HUES48 (cell line): ENCODE measurements around the gene RFT1.
A peak's percentile ranks its signal among the peaks of the same experiment; 100 is the strongest.

Source experiments
- H3K27ac ChIP-seq: one replicate; pipeline ENCODE4 v1.7.0; 2013; ENCODE audit warnings: low read depth, low read length, inconsistent platforms
- H3K27me3 ChIP-seq: 2 replicates; pipeline ENCODE4 v1.6.1; 2013; ENCODE audit warnings: mild to moderate bottlenecking, low read length; ENCODE audit not compliant: control insufficient read depth, insufficient read depth
- H3K36me3 ChIP-seq: 2 replicates; pipeline ENCODE4 v1.6.1; 2013; ENCODE audit warnings: low read length; ENCODE audit not compliant: control insufficient read depth, insufficient read depth
- H3K4me1 ChIP-seq: 2 replicates; pipeline ENCODE4 v1.6.1; 2013; ENCODE audit warnings: mild to moderate bottlenecking, low read length; ENCODE audit not compliant: control insufficient read depth, insufficient read depth
- H3K4me3 ChIP-seq: 2 replicates; pipeline ENCODE4 v1.5.1; 2013; ENCODE audit warnings: mild to moderate bottlenecking, low read depth, low read length
- H3K9ac ChIP-seq: 2 replicates; pipeline ENCODE4 v1.6.1; 2013; ENCODE audit warnings: mild to moderate bottlenecking, low read depth, low read length, moderate library complexity
- H3K9me3 ChIP-seq: 2 replicates; pipeline ENCODE4 v1.6.1; 2013; ENCODE audit warnings: low read length; ENCODE audit not compliant: control insufficient read depth, insufficient read depth

The RFT1 gene

DNA sequence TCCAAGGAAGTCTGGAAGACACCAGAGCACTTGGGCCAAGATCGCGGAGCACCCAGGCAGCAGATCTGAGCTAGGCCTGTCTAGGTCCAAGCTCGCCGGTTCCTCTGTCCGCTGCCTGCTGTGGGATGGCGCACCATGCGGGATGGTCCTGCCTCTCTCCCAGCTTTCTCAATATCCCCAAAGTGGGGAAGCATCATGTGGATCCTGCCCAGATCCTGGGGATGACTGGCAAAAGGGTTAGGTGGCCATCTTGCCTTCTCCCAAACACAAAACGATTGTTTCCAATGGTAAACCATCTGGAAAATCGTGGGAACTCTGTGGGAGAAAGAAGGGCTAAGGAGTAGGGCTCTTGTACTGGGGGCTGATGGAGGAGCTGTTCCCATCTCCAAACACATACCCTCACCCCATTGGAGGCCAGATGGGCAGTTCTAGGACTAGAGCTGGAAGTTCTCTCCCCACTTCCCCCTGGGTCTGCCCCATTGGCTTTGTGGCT is 39.6 kb upstream of the RFT1 start:
- no peak overlapping the region for H3K9ac ChIP-seq
- H3K27me3 ChIP-seq: no peaks in the 10 kb centered on the region
- no peak overlapping the region for H3K27ac ChIP-seq
- H3K36me3 ChIP-seq: no peaks in the 10 kb centered on the region; the same call in 1 of the 2 replicates
- H3K4me3 ChIP-seq: no peak overlapping the region
- peaks cover 18% of the 10 kb centered on the region; the same call in 1 of the 2 replicates for H3K4me1 ChIP-seq
- H3K9me3 ChIP-seq: no peaks in the 10 kb centered on the region

DNA sequence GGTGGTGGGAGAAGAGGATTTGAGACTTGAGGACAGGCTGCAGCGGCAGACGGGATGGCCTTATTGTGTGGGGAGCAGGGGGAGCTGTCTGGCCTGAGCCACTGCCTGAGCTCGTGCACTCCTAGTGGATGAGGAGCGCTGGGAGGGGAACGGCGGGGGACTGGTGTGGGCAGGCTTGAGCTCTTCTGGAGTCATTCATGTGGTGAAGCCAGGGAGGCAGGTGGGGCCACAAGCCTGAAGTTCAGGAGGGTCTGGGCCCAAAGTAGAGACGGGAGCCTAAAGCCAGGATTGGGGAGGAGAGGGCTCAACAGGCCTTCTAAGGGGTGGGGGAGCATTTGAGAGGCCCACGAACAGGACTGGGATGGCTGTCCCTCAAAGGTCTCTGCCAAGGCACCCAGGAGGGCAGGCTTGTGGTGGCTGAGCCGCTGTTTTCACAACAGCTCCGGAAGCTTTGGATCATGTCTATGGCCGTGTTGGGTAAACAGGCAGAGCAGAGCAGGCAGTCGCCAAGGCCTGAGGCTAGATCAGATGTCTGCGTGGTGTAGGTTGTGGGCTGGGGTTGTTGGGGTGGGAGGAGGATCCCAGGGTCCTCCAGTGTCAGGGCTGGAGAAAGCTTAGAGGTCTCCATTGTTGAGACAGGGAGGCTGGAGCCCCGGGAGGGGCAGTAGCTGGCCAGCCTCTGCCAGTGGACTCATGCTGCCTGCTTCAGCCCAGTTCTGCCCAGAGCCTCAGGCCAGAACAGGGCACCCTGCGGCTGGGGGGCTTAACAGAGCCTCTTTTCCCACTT is 39.0 kb upstream of the RFT1 start:
- H3K4me3 ChIP-seq: no peak overlapping the region
- peaks cover 18% of the 10 kb centered on the region; the same call in 1 of the 2 replicates for H3K4me1 ChIP-seq
- no peak overlapping the region for H3K9ac ChIP-seq
- no peaks in the 10 kb centered on the region; the same call in 1 of the 2 replicates for H3K36me3 ChIP-seq
- no peaks in the 10 kb centered on the region for H3K9me3 ChIP-seq
- H3K27me3 ChIP-seq: no peaks in the 10 kb centered on the region
- H3K27ac ChIP-seq: no peak overlapping the region

- H3K27ac ChIP-seq: peak overlapping the region; percentile 14
- no peaks in the 10 kb centered on the region for H3K27me3 ChIP-seq
- no peaks in the 10 kb centered on the region for H3K36me3 ChIP-seq
- peaks cover 18% of the 10 kb centered on the region; the same call in 1 of the 2 replicates for H3K4me1 ChIP-seq
- no peaks in the 10 kb centered on the region for H3K9me3 ChIP-seq
- no peak overlapping the region for H3K9ac ChIP-seq
- H3K4me3 ChIP-seq: no peak overlapping the region
Observed at GRCh38 chr3:53168175-53168923, 38.1 kb upstream of the RFT1 start.

- Histone ChIP-seq H3K36me3 (no peaks in the 10 kb centered on the region), H3K4me3 (no peak overlapping the region), H3K9me3 (no peaks in the 10 kb centered on the region), H3K9ac (no peak overlapping the region), H3K4me1 (peaks cover 18% of the 10 kb centered on the region; the same call in 1 of the 2 replicates), H3K27me3 (no peaks in the 10 kb centered on the region), H3K27ac (peak overlapping the region; percentile 14)
Observed at GRCh38 chr3:53167418-53168174, 37.4 kb upstream of the RFT1 start.

GRCh38 chr3:53166781-53167291 is 36.6 kb upstream of the RFT1 start:
- H3K4me1 ChIP-seq: peaks cover 19% of the 10 kb centered on the region; the same call in 1 of the 2 replicates
- H3K27me3 ChIP-seq: no peaks in the 10 kb centered on the region
- H3K4me3 ChIP-seq: no peak overlapping the region
- no peaks in the 10 kb centered on the region for H3K36me3 ChIP-seq
- H3K9ac ChIP-seq: no peak overlapping the region
- no peaks in the 10 kb centered on the region for H3K9me3 ChIP-seq
- H3K27ac ChIP-seq: no peak overlapping the region

DNA sequence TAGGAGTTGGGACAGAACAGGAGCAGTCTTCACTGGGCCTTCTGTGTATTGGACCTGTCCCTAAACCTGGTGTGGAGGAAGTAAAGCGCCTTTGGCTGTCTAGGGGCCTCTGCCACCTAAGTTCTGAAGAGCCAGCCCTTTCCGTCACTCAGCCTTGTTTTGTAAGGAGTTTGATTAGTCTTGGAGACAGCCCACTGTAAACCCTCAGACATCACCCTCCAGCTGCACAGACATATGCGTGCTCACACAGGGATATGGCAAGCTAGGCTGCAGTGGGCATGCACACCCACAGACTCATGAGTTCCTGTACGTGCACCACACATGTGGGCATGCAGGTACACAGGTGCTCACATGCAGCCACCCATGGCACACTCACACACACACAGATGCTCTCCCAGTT is 36.0 kb upstream of the RFT1 start:
- H3K27me3 ChIP-seq: no peaks in the 10 kb centered on the region
- H3K4me3 ChIP-seq: no peak overlapping the region
- no peak overlapping the region for H3K27ac ChIP-seq
- H3K9me3 ChIP-seq: no peaks in the 10 kb centered on the region
- peaks cover 13% of the 10 kb centered on the region; the same call in 1 of the 2 replicates for H3K4me1 ChIP-seq
- H3K9ac ChIP-seq: no peak overlapping the region
- H3K36me3 ChIP-seq: no peaks in the 10 kb centered on the region

DNA sequence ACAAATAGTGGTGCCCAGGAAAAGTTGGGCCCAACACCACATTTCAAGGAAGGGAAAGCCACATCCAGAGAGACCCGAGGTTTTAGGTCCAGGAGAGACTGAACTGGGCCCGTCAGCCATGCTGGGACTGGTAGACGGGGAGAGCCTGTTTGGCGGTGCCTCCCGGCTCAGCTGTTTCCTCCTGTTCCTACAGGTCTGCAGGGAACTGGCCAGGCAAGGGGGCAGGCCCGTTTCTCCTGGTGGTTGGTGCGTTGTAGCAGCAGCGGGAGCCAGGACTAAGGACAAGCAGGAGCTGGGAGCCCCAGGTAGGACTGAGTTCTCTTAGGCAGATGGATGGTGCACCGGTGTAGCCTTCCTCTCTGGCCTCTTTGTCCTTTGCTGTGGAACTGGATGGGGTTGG is 34.7 kb upstream of the RFT1 start:
- Histone ChIP-seq H3K27me3 (peaks cover 5% of the 10 kb centered on the region; the same call in 1 of the 2 replicates), H3K36me3 (no peaks in the 10 kb centered on the region), H3K9ac (no peak overlapping the region), H3K9me3 (no peaks in the 10 kb centered on the region), H3K4me3 (no peak overlapping the region), H3K4me1 (peaks cover 17% of the 10 kb centered on the region), H3K27ac (no peak overlapping the region)

DNA sequence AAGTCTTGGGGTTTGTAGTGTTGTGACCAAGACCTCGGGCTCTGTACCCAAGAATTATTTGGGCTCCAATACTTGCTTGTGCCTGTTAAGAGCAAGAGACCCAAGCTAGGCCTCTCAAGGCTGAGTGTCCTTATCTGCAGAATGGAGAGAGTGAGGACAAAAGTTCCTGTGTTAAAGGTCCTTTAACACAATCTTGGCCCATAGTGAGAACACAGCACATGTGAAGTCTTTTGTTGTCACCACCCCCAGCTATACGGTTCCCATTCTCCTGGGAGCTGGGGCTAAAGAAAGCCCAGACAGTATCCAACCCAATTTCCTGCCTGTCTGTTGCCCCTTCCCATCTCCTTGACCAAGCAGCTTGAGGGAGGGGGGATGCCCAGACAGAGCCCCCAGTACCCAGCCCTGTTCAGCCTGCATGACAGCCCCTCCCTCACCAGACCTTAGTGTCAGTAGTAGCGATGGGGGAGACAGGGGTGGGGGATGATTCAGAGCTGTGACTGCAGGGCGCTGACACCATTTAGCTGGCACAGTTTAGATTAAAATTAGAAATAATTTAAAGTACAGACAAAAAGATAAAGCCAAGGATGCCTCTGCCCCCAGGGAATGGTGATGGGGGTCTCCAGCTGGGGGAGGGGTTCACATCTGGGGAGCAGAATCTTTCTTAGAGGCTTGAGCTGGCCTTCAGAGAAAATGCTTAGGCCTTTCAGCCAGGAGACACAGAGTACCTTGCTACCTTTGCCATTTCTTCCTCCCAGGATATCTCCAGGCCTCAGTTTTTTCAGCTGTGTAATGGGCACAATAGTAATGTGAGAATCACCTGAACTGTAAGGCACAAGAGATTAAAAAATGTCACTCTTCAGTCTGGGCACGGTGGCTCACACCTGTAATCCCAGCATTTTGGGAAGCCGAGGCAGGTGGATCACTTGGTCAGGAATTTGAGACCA is 33.5 kb upstream of the RFT1 start:
- H3K27ac ChIP-seq: no peak overlapping the region
- no peak overlapping the region for H3K9ac ChIP-seq
- H3K4me3 ChIP-seq: no peak overlapping the region

DNA sequence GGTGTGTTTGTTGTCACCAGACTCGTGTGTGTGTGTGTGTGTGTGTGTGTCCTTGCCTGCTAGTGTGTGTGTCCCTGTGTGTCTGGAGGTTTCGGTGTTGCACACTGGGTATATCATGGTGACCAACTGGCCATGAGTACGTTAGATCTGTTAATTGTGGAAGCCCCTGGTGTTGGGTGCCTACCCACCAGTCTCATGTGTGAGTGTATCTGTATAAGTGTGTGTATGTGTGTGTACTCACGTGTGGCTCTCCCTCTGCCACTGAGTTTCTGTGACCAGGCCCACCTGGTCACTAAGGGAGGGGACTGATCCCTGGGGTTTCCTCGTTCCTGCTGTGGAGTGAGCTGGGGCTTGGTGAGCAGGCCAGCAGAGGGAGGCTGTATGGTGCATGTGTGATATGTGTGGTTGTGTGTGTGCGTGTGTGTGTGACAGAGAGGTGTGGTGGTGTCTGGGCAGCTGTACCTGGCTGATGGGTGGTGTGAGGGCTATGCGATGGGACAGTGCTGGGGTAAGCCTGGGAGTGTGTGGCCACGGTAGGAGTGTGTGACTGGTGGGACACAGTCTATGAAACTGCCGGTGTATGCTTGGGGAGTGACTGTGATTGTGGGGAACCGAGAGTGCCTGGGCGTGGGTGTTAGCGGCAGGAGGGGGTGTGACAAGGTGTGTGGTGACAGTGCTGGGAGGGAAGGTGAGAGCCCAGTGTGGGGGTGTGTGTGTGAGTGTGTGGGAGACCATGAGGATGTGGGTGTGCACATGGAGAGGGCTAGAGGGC is 32.6 kb upstream of the RFT1 start:
- H3K9me3 ChIP-seq: no peaks in the 10 kb centered on the region
- peaks cover 8% of the 10 kb centered on the region; the same call in 1 of the 2 replicates for H3K27me3 ChIP-seq
- H3K4me1 ChIP-seq: peaks cover 13% of the 10 kb centered on the region
- no peak overlapping the region for H3K27ac ChIP-seq
- H3K9ac ChIP-seq: no peak overlapping the region
- H3K36me3 ChIP-seq: no peaks in the 10 kb centered on the region
- H3K4me3 ChIP-seq: peak overlapping the region; percentile 80

More for the DNA sequence above, 33.5 kb upstream of the RFT1 start:
- Histone ChIP-seq H3K4me1 (peaks cover 16% of the 10 kb centered on the region), H3K27me3 (peaks cover 8% of the 10 kb centered on the region; the same call in 1 of the 2 replicates), H3K36me3 (no peaks in the 10 kb centered on the region), H3K9me3 (no peaks in the 10 kb centered on the region)
